Neural cell (in vitro differentiated cells): Measurements from ENCODE around the gene BCAS4. TPM values are rescaled to one million over a fixed set of nuclear protein-coding genes. Genes with fewer than 3 reads are reported as not detected.

Experiments used
- H2AFZ ChIP-seq: fragments of 200-600, 300-800 bp; sonication (generic), shearing (Covaris generic); 2 replicates; pipeline ENCODE4 v1.6.0; 2014; ENCODE audit warnings: low read depth, mild to moderate bottlenecking, antibody characterized with exemption, low read length, moderate library complexity
- H3F3A ChIP-seq: fragments of 200-600 bp; shearing (Covaris generic); 2 replicates; pipeline ENCODE4 v1.6.1; 2016; ENCODE audit warnings: mild to moderate bottlenecking, moderate library complexity, mixed read lengths, antibody characterized with exemption, low read length; ENCODE audit not compliant: insufficient read depth, poor library complexity, severe bottlenecking
- H3K27ac ChIP-seq: fragments of 200-600, 300-800 bp; sonication (generic), shearing (Covaris generic); 2 replicates; pipeline ENCODE4 v1.5.1; 2014; ENCODE audit warnings: mild to moderate bottlenecking, low read length, moderate library complexity
- H3K27me3 ChIP-seq: fragments of 300-800, 200-600 bp; sonication (generic), shearing (Covaris generic); 2 replicates; pipeline ENCODE4 v1.6.0; 2014; ENCODE audit warnings: mild to moderate bottlenecking, low read depth, low read length, moderate library complexity; ENCODE audit not compliant: insufficient read depth
- H3K36me3 ChIP-seq: fragments of 300-800, 200-600 bp; sonication (generic), shearing (Covaris generic); 2 replicates; pipeline ENCODE4 v1.5.1; 2014; ENCODE audit warnings: mild to moderate bottlenecking, antibody characterized with exemption, low read length, moderate library complexity; ENCODE audit not compliant: insufficient read depth
- H3K4me2 ChIP-seq: fragments of 300-800, 200-600 bp; sonication (generic), shearing (Covaris generic); 2 replicates; pipeline ENCODE4 v1.6.0; 2014; ENCODE audit warnings: mild to moderate bottlenecking, low read length
- H3K4me3 ChIP-seq: fragments of 300-800, 200-600 bp; sonication (generic), shearing (Covaris generic); 2 replicates; pipeline ENCODE4 v1.5.1; 2014; ENCODE audit warnings: mild to moderate bottlenecking, low read length, moderate library complexity
- H3K79me2 ChIP-seq: fragments of 200-600 bp; shearing (Covaris generic); replicated peaks from 2 replicates; pipeline ENCODE4 v1.6.0; 2014; ENCODE audit warnings: mild to moderate bottlenecking, low read length, moderate library complexity; ENCODE audit not compliant: insufficient read depth
- H3K9ac ChIP-seq: fragments of 300-800, 200-600 bp; sonication (generic), shearing (Covaris generic); 2 replicates; pipeline ENCODE4 v1.6.1; 2016; ENCODE audit warnings: mild to moderate bottlenecking, low read length, mixed read lengths
- H3K9me2 ChIP-seq: fragments of 200-600 bp; shearing (Covaris generic); 2 replicates; pipeline ENCODE4 v1.6.1; 2016; ENCODE audit warnings: mild to moderate bottlenecking, low read length, mixed read lengths; ENCODE audit not compliant: insufficient read depth
- H3K9me3 ChIP-seq: fragments of 200-600, 300-800 bp; sonication (generic), shearing (Covaris generic); 2 replicates; pipeline ENCODE4 v1.6.1; 2016; ENCODE audit warnings: mild to moderate bottlenecking, mixed run types, low read length, moderate library complexity, mixed read lengths
- H4K20me1 ChIP-seq: fragments of 200-600 bp; shearing (Covaris generic); 2 replicates; pipeline ENCODE4 v1.6.1; 2016; ENCODE audit warnings: mild to moderate bottlenecking, mixed run types; ENCODE audit not compliant: insufficient read depth
- CTCF ChIP-seq: fragments of 450-650 bp; IDR thresholded peaks from 2 replicates; pipeline ENCODE4 v1.5.1; 2014; ENCODE audit warnings: antibody characterized with exemption, mild to moderate bottlenecking, moderate library complexity; ENCODE audit not compliant: poor library complexity, severe bottlenecking
- EP300 ChIP-seq: fragments of 450-650 bp; conservative IDR thresholded peaks from 2 replicates; pipeline ENCODE4 v1.6.1; 2014; ENCODE audit warnings: antibody characterized with exemption, mild to moderate bottlenecking, moderate library complexity; ENCODE audit not compliant: poor library complexity, severe bottlenecking
- EZH2 ChIP-seq: fragments of 200-600, 300-800 bp; shearing (Covaris generic), sonication (generic); IDR thresholded peaks from 2 replicates; pipeline ENCODE4 v1.6.1; 2014; ENCODE audit warnings: antibody characterized with exemption, low read length, borderline replicate concordance, mild to moderate bottlenecking; ENCODE audit not compliant: insufficient read depth, poor library complexity, severe bottlenecking
- MXI1 ChIP-seq: fragments of 450-650 bp; conservative IDR thresholded peaks from 2 replicates; pipeline ENCODE4 v1.6.1; 2014; ENCODE audit warnings: antibody characterized with exemption, mild to moderate bottlenecking; ENCODE audit not compliant: poor library complexity, severe bottlenecking
- POLR2AphosphoS5 ChIP-seq: IDR thresholded peaks from 2 replicates; pipeline ENCODE4 v1.6.1; 2012
- RAD21 ChIP-seq: fragments of 450-650 bp; conservative IDR thresholded peaks from 2 replicates; pipeline ENCODE4 v1.6.1; 2014; ENCODE audit warnings: antibody characterized with exemption, mild to moderate bottlenecking, moderate library complexity
- SMC3 ChIP-seq: fragments of 450-650 bp; conservative IDR thresholded peaks from 2 replicates; pipeline ENCODE4 v1.6.1; 2014; ENCODE audit warnings: antibody characterized with exemption, mild to moderate bottlenecking, moderate library complexity; ENCODE audit not compliant: poor library complexity
- TAF1 ChIP-seq: IDR thresholded peaks from 2 replicates; pipeline ENCODE4 v1.6.1; 2012; ENCODE audit warnings: low read depth
- polyA plus RNA-seq: library from polyadenylated mRNA; depleted of rRNA; stranded (reverse); fragments of >200 nt; gene quantifications from 2 replicates; pipeline ENCODE4 v1.2.3, GENCODE V29; 2014
- TF ChIP-seq, protein P1 (sequence below): IDR thresholded peaks from 2 replicates; pipeline ENCODE4 v1.6.1; 2012; ENCODE audit warnings: borderline replicate concordance

The BCAS4 gene
- polyA plus RNA-seq, 1 donor from 2014 or later: 24.6 TPM

GRCh38 chr20:50921803-50922501 lies 127.1 kb downstream of the BCAS4 start:
- H3F3A ChIP-seq: peaks cover 3% of the 10 kb centered on the region
- H4K20me1 ChIP-seq: peaks cover 93% of the 10 kb centered on the region
- H3K79me2 ChIP-seq: peaks cover 98% of the 10 kb centered on the region
- H3K9ac ChIP-seq: no peak overlapping the region
- H3K4me2 ChIP-seq: no peak overlapping the region
- no peak overlapping the region for H2AFZ ChIP-seq
- H3K27me3 ChIP-seq: no peaks in the 10 kb centered on the region
- TF ChIP-seq SMC3: no peak
- TF ChIP-seq, protein P1, sequence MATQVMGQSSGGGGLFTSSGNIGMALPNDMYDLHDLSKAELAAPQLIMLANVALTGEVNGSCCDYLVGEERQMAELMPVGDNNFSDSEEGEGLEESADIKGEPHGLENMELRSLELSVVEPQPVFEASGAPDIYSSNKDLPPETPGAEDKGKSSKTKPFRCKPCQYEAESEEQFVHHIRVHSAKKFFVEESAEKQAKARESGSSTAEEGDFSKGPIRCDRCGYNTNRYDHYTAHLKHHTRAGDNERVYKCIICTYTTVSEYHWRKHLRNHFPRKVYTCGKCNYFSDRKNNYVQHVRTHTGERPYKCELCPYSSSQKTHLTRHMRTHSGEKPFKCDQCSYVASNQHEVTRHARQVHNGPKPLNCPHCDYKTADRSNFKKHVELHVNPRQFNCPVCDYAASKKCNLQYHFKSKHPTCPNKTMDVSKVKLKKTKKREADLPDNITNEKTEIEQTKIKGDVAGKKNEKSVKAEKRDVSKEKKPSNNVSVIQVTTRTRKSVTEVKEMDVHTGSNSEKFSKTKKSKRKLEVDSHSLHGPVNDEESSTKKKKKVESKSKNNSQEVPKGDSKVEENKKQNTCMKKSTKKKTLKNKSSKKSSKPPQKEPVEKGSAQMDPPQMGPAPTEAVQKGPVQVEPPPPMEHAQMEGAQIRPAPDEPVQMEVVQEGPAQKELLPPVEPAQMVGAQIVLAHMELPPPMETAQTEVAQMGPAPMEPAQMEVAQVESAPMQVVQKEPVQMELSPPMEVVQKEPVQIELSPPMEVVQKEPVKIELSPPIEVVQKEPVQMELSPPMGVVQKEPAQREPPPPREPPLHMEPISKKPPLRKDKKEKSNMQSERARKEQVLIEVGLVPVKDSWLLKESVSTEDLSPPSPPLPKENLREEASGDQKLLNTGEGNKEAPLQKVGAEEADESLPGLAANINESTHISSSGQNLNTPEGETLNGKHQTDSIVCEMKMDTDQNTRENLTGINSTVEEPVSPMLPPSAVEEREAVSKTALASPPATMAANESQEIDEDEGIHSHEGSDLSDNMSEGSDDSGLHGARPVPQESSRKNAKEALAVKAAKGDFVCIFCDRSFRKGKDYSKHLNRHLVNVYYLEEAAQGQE: no peak
- no peak for TF ChIP-seq EZH2
- no peak for TF ChIP-seq POLR2AphosphoS5
- no peak for TF ChIP-seq CTCF
- TF ChIP-seq EP300: no peak
- no peak for TF ChIP-seq TAF1
- TF ChIP-seq MXI1: no peak
- TF ChIP-seq RAD21: no peak
- H3K36me3 ChIP-seq: no peaks in the 10 kb centered on the region
- H3K27ac ChIP-seq: no peak overlapping the region
- no peak overlapping the region for H3K4me3 ChIP-seq
- H3K9me2 ChIP-seq: no peaks in the 10 kb centered on the region
- H3K9me3 ChIP-seq: no peaks in the 10 kb centered on the region

- Histone ChIP-seq H4K20me1 (peaks cover 93% of the 10 kb centered on the region), H3K4me2 (no peak overlapping the region), H2AFZ (no peak overlapping the region), H3K79me2 (peaks cover 99% of the 10 kb centered on the region), H3K9ac (no peak overlapping the region), H3K27ac (no peak overlapping the region), H3K36me3 (peaks cover 6% of the 10 kb centered on the region), H3K4me3 (peak overlapping the region; percentile 67), H3K27me3 (no peaks in the 10 kb centered on the region), H3K9me2 (no peaks in the 10 kb centered on the region), H3F3A (peaks cover 3% of the 10 kb centered on the region), H3K9me3 (no peaks in the 10 kb centered on the region)
- no peak for TF ChIP-seq MXI1
- no peak for TF ChIP-seq POLR2AphosphoS5
- no peak for TF ChIP-seq SMC3
- no peak for TF ChIP-seq CTCF
- no peak for TF ChIP-seq RAD21
- TF ChIP-seq, protein P1: no peak
- TF ChIP-seq TAF1: no peak
- no peak for TF ChIP-seq EP300
- TF ChIP-seq EZH2: no peak
Observed at GRCh38 chr20:50924261-50924920, 129.5 kb downstream of the BCAS4 start.
